Lung (tissue), 12 donors: Measurements from ENCODE around the gene VAMP8. TPM values are rescaled to one million over a fixed set of nuclear protein-coding genes. Genes with fewer than 3 reads are reported as not detected.
"Not testable (repeated sequence)": the region's sequence is repeated elsewhere in the genome, so short reads cannot be mapped to it uniquely, and the experiment has no call there.

Source experiments
- ATAC-seq: fragments of 200-7000 bp; cut with Tn5 transposase; one replicate; pipeline ENCODE4 v1.9.1; 2020; ENCODE audit warnings: moderate number of reproducible peaks; ENCODE audit not compliant: insufficient read depth, low FRiP score
- DNase-seq, 3 donors: peaks; one replicate each; pipeline ENCODE4 v3.0.0-alpha.2; 2013 to 2017
- H3K27ac ChIP-seq, 2 donors: one replicate each; pipeline ENCODE4 v1.5.1; 2013; ENCODE audit warnings: mild to moderate bottlenecking in 2 of 2, moderate library complexity in 2 of 2, control low read depth in 1 of 2, inconsistent platforms in 1 of 2, low read depth in 1 of 2, low read length in 1 of 2
- H3K27me3 ChIP-seq, 3 donors: one replicate each; pipeline ENCODE4 v1.5.1; 2013; ENCODE audit warnings: low read length in 2 of 3; ENCODE audit not compliant: control insufficient read depth in 3 of 3, insufficient read depth in 3 of 3
- H3K36me3 ChIP-seq, 4 donors: one replicate each; pipeline ENCODE4 v1.5.1; 2013; ENCODE audit warnings: low read length in 4 of 4, mild to moderate bottlenecking in 1 of 4, moderate library complexity in 1 of 4; ENCODE audit not compliant: control insufficient read depth in 4 of 4, insufficient read depth in 4 of 4
- H3K4me1 ChIP-seq, 5 donors: one replicate each; pipeline ENCODE4 v1.5.1; 2013; ENCODE audit warnings: low read length in 5 of 5, mild to moderate bottlenecking in 2 of 5, moderate library complexity in 1 of 5; ENCODE audit not compliant: control insufficient read depth in 5 of 5, insufficient read depth in 5 of 5
- H3K4me3 ChIP-seq: one replicate; pipeline ENCODE4 v1.5.1; 2013; ENCODE audit warnings: mild to moderate bottlenecking, control low read depth, moderate library complexity
- H3K9ac ChIP-seq, 2 donors: one replicate each; pipeline ENCODE4 v1.5.1; 2013; ENCODE audit warnings: low read length in 2 of 2, control low read depth in 1 of 2; ENCODE audit not compliant: insufficient read depth in 1 of 2
- H3K9me3 ChIP-seq, 4 donors: one replicate each; pipeline ENCODE4 v1.5.1; 2013; ENCODE audit warnings: low read length in 3 of 4, mild to moderate bottlenecking in 1 of 4, moderate library complexity in 1 of 4; ENCODE audit not compliant: control insufficient read depth in 4 of 4, insufficient read depth in 3 of 4
- WGBS, 2 donors: extraction: QIAGEN DNeasy Blood & Tissue Kit; methylation state at CpG; one replicate each; pipeline ENCODE4 v1.1.7; 2013; 5-methylcytosine and 5-hydroxymethylcytosine counted together
- polyA plus RNA-seq, 2 donors: library from polyadenylated mRNA; stranded (reverse); fragments of 200-250 nt; gene quantifications; one replicate each; pipeline ENCODE4 v1.2.1, GENCODE V29; 2013
- total RNA-seq, 2 donors: library from RNA; depleted of rRNA in 1 of 2; stranded (reverse); fragments of >200 nt in 1 of 2; gene quantifications; one replicate each; pipeline ENCODE4 v1.2.1, GENCODE V29; 2014 to 2021
- TF ChIP-seq, protein P1 (sequence below): IDR thresholded peaks from 2 replicates; pipeline ENCODE4 v1.5.1; 2012; ENCODE audit warnings: mild to moderate bottlenecking; ENCODE audit errors: control extremely low read depth, extremely low read depth
- donor health status: control.
- donor health status: control.
- donor health status: Bipolar disorder and iron deficiency.
- donor health status: healthy.
- donor health status: DM: yes; HTN: yes; CAD: no.

The VAMP8 gene
- total and polyA plus RNA-seq, 4 donors = 64.0 to 626 (median 320) TPM

DNA sequence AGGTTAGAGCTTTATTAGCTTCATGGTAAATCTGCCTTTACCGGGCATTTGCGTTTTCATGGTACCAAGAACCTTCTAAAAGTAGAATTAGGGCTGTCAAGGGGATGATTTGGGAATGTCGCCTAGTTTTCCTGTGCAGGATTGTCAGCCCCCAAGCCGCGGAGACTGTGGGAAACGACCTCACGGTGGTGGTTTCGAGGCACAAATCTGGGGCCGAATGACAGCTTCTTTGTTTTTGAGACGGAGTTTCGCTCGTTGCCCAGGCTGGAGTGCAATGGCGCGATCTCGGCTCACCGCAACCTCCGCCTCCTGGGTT is 38.0 kb downstream of the VAMP8 start:
- Histone ChIP-seq H3K27ac (peak overlapping the region in 1 of 2 donors; percentile 70), H3K9me3 (no peaks in the 10 kb centered on the region), H3K9ac (no peak overlapping the region), H3K27me3 (no peaks in the 10 kb centered on the region), H3K36me3 (peaks cover 0 to 13% (median 6%) of the 10 kb centered on the region in 4 donors), H3K4me1 (peaks cover 0 to 19% (median 10%) of the 10 kb centered on the region in 5 donors), H3K4me3 (no peak overlapping the region)
- ATAC-seq = no peak
- WGBS, 2 donors = 87 to 89% methylated on average over 17 of the region's 17 CpGs
- TF ChIP-seq, protein P1, sequence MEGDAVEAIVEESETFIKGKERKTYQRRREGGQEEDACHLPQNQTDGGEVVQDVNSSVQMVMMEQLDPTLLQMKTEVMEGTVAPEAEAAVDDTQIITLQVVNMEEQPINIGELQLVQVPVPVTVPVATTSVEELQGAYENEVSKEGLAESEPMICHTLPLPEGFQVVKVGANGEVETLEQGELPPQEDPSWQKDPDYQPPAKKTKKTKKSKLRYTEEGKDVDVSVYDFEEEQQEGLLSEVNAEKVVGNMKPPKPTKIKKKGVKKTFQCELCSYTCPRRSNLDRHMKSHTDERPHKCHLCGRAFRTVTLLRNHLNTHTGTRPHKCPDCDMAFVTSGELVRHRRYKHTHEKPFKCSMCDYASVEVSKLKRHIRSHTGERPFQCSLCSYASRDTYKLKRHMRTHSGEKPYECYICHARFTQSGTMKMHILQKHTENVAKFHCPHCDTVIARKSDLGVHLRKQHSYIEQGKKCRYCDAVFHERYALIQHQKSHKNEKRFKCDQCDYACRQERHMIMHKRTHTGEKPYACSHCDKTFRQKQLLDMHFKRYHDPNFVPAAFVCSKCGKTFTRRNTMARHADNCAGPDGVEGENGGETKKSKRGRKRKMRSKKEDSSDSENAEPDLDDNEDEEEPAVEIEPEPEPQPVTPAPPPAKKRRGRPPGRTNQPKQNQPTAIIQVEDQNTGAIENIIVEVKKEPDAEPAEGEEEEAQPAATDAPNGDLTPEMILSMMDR = no peak
- no peak for DNase-seq

DNA sequence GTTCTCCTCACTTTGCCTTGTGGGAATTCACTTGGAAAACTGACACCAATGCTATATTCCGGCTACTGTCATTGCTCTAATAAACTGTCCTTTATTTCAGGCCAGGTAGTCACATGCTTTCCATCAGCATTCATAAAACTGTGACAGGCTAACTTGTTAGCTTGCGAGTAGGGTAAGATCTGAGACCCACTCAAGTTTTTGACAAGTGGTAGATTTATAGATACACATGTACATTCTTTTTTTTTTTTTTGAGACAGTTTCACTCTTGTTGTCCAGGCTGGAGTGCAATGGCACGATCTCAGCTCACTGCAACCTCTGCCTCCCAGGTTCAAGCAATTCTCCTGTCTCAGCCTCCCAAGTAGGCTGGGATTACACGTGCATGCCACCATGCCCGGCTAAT is 40.3 kb downstream of the VAMP8 start:
- H3K4me3 ChIP-seq, DNase-seq: not testable (repeated sequence)
- peaks cover 0 to 11% (median 8%) of the 10 kb centered on the region in 5 donors for H3K4me1 ChIP-seq

DNA sequence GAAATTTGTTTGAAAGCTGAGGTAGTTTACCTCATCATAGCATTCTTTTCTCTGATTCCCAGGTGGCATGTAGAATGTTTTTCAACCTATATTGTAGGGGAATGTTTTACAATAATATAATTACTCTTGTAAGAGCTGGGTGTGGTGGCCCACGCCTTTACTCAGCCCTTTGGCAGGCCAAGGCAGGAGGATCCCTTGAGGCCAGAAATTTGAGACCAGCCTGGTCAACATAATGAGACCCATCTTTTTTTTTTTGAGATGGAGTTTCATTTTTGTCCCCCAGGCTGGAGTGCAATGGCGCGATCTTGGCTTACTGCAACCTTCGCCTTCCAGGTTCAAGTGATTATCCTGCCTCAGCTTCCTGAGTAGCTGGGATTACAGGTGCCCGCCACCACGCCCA is 42.2 kb downstream of the VAMP8 start:
- Histone ChIP-seq H3K9ac (no peak overlapping the region), H3K9me3 (no peaks in the 10 kb centered on the region), H3K36me3 (peaks cover 15 to 36% (median 26%) of the 10 kb centered on the region in 4 donors), H3K27ac (no peak overlapping the region), H3K4me1 (peaks cover 1 to 11% (median 8%) of the 10 kb centered on the region in 5 donors), H3K27me3 (no peaks in the 10 kb centered on the region), H3K4me3 (no peak overlapping the region)
- TF ChIP-seq, protein P1 = no peak
- ATAC-seq (no peak), DNase-seq (no peak)
- WGBS, 2 donors = 95 to 96% methylated on average over 6 of the region's 6 CpGs

More for the DNA sequence above, 40.3 kb downstream of the VAMP8 start:
- H3K27me3 ChIP-seq, H3K9me3 ChIP-seq, H3K27ac ChIP-seq, ATAC-seq: not testable (repeated sequence)
- H3K9ac ChIP-seq = peak overlapping the region in 1 of 2 donors; percentile 68
- peaks cover 8 to 24% (median 15%) of the 10 kb centered on the region in 4 donors for H3K36me3 ChIP-seq
- WGBS, 2 donors = 89% methylated on average over 5 of the region's 5 CpGs

DNA sequence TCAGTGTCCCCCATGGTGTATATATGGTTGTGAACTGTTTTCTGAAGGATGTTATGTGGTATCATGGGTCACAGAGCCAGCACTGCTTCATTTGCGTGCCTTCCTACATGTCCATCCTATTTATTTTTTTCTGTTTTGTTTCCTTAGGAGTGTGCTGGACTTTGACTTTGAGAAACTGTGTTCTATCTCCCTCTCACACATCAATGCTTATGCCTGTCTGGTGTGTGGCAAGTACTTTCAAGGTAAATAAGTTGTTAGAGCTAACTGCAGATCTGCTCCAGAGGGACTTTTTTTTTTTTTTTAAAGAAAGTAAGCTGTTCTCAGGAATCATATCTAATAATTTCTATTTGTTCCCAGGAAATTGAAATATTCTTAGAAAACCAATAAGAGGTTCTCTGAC is 44.0 kb downstream of the VAMP8 start:
- Histone ChIP-seq H3K4me3 (no peak overlapping the region), H3K27ac (no peak overlapping the region), H3K27me3 (no peaks in the 10 kb centered on the region), H3K36me3 (peaks cover 26 to 45% (median 36%) of the 10 kb centered on the region in 4 donors), H3K4me1 (peaks cover 1 to 11% (median 8%) of the 10 kb centered on the region in 5 donors), H3K9ac (no peak overlapping the region), H3K9me3 (no peaks in the 10 kb centered on the region)
- DNase-seq (no peak), ATAC-seq (no peak)
- WGBS, 2 donors = 91 to 100% methylated on average over 1 of the region's 1 CpG
- TF ChIP-seq, protein P1 = no peak
